Urinary bladder (tissue), 4 donors: ENCODE measurements around the gene ALOX12B. TPM values are rescaled to one million over a fixed set of nuclear protein-coding genes. Genes with fewer than 3 reads are reported as not detected.
"Not testable (repeated sequence)": the region's sequence is repeated elsewhere in the genome, so short reads cannot be mapped to it uniquely, and the experiment has no call there.

Experiments
- DNase-seq: peaks from one replicate; pipeline ENCODE4 v3.0.0-alpha.2; 2015; ENCODE audit errors: extremely low spot score
- H3K27ac ChIP-seq: one replicate; pipeline ENCODE4 v1.5.1; 2013; ENCODE audit warnings: low read depth, mild to moderate bottlenecking, moderate library complexity
- H3K36me3 ChIP-seq: one replicate; pipeline ENCODE4 v1.6.1; 2013; ENCODE audit warnings: mild to moderate bottlenecking, moderate library complexity; ENCODE audit not compliant: insufficient read depth
- H3K4me1 ChIP-seq: one replicate; pipeline ENCODE4 v1.6.1; 2013; ENCODE audit warnings: mild to moderate bottlenecking, moderate library complexity; ENCODE audit not compliant: insufficient read depth
- H3K4me3 ChIP-seq: one replicate; pipeline ENCODE4 v1.5.1; 2013; ENCODE audit warnings: low read depth, low read length
- WGBS: extraction: QIAGEN DNeasy Blood & Tissue Kit; methylation state at CpG from one replicate; pipeline ENCODE4 v1.1.7; 2013; 5-methylcytosine and 5-hydroxymethylcytosine counted together
- polyA plus RNA-seq: library from polyadenylated mRNA; stranded (reverse); fragments of 200-250 nt; gene quantifications from one replicate; pipeline ENCODE4 v1.2.3, GENCODE V29; 2013
- total RNA-seq: library from RNA; depleted of rRNA; stranded (reverse); fragments of >200 nt; gene quantifications from one replicate; pipeline ENCODE4 v1.2.3, GENCODE V29; 2014
- donor health status: healthy with polysubstance abuse.
- donor health status: healthy.

ALOX12B gene
- total and polyA plus RNA-seq, 2 donors, result 0.11 TPM; not detected in 1

GRCh38 chr17:8084250-8084649 is 3.3 kb downstream of the ALOX12B start:
- no peak overlapping the region for H3K4me3 ChIP-seq
- 89% methylated on average over 6 of the region's 6 CpGs for WGBS
- H3K4me1 ChIP-seq, result no peaks in the 10 kb centered on the region
- no peak for DNase-seq
- H3K27ac ChIP-seq, result no peak overlapping the region
- no peaks in the 10 kb centered on the region for H3K36me3 ChIP-seq

- 57% methylated on average over 10 of the region's 10 CpGs for WGBS
- H3K36me3 ChIP-seq, result no peaks in the 10 kb centered on the region
Observed at GRCh38 chr17:8082292-8082691, 5.2 kb downstream of the ALOX12B start.

GRCh38 chr17:8081876-8082275 is 5.6 kb downstream of the ALOX12B start:
- WGBS, result 89% methylated on average over 3 of the region's 3 CpGs
- no peak for DNase-seq
- no peaks in the 10 kb centered on the region for H3K4me1 ChIP-seq
- H3K36me3 ChIP-seq, result no peaks in the 10 kb centered on the region
- no peak overlapping the region for H3K4me3 ChIP-seq
- H3K27ac ChIP-seq, result no peak overlapping the region

More at GRCh38 chr17:8082292-8082691, 5.2 kb downstream of the ALOX12B start:
- DNase-seq, result no peak
- Histone ChIP-seq H3K4me3 (no peak overlapping the region), H3K4me1 (no peaks in the 10 kb centered on the region), H3K27ac (no peak overlapping the region)

GRCh38 chr17:8080799-8081219 is 6.7 kb downstream of the ALOX12B start:
- WGBS, result 39% methylated on average over 17 of the region's 17 CpGs
- H3K27ac ChIP-seq, result no peak overlapping the region
- H3K4me1 ChIP-seq, result no peaks in the 10 kb centered on the region
- DNase-seq, result no peak
- no peaks in the 10 kb centered on the region for H3K36me3 ChIP-seq
- H3K4me3 ChIP-seq, result no peak overlapping the region

GRCh38 chr17:8080208-8080798 is 7.2 kb downstream of the ALOX12B start:
- DNase-seq, result no peak
- WGBS, result 17% methylated on average over 25 of the region's 25 CpGs
- H3K4me3 ChIP-seq, result peak overlapping the region; percentile 30
- no peaks in the 10 kb centered on the region for H3K4me1 ChIP-seq
- no peaks in the 10 kb centered on the region for H3K36me3 ChIP-seq
- no peak overlapping the region for H3K27ac ChIP-seq

- peak overlapping the region; percentile 30 for H3K4me3 ChIP-seq
- DNase-seq, result no peak
- no peaks in the 10 kb centered on the region for H3K36me3 ChIP-seq
- WGBS, result 2% methylated on average over 87 of the region's 87 CpGs
- no peaks in the 10 kb centered on the region for H3K4me1 ChIP-seq
- no peak overlapping the region for H3K27ac ChIP-seq
Observed at GRCh38 chr17:8079291-8080207, 8.0 kb downstream of the ALOX12B start.

- 69% methylated on average over 5 of the region's 5 CpGs for whole genome bisulfite sequencing
- not testable (repeated sequence) for H3K27ac ChIP-seq, H3K36me3 ChIP-seq, H3K4me1 ChIP-seq, DNase-seq, H3K4me3 ChIP-seq
Observed at GRCh38 chr17:8077939-8078338, 9.6 kb downstream of the ALOX12B start.

- DNase-seq, result no peak
- 87% methylated on average over 13 of the region's 13 CpGs for WGBS
- Histone ChIP-seq H3K4me1 (no peaks in the 10 kb centered on the region), H3K36me3 (no peaks in the 10 kb centered on the region), H3K27ac (no peak overlapping the region), H3K4me3 (no peak overlapping the region)
Observed at GRCh38 chr17:8076502-8077266, 10.8 kb downstream of the ALOX12B start.

- DNase-seq, result no peak
- Histone ChIP-seq H3K4me1 (no peaks in the 10 kb centered on the region), H3K27ac (no peak overlapping the region), H3K4me3 (no peak overlapping the region), H3K36me3 (no peaks in the 10 kb centered on the region)
- WGBS, result 87% methylated on average over 14 of the region's 14 CpGs
Observed at GRCh38 chr17:8075574-8076342, 11.8 kb downstream of the ALOX12B start.

- Histone ChIP-seq H3K27ac (no peak overlapping the region), H3K4me1 (no peaks in the 10 kb centered on the region), H3K36me3 (no peaks in the 10 kb centered on the region), H3K4me3 (no peak overlapping the region)
- 88% methylated on average over 3 of the region's 3 CpGs for WGBS
- DNase-seq, result no peak
Observed at GRCh38 chr17:8075081-8075480, 12.4 kb downstream of the ALOX12B start.

GRCh38 chr17:8074554-8074953 is 13.0 kb downstream of the ALOX12B start:
- 33% methylated on average over 7 of the region's 7 CpGs for WGBS
- Histone ChIP-seq H3K27ac (no peak overlapping the region), H3K4me1 (no peaks in the 10 kb centered on the region), H3K36me3 (no peaks in the 10 kb centered on the region), H3K4me3 (no peak overlapping the region)
- no peak for DNase-seq

- WGBS, result 5% methylated on average over 28 of the region's 28 CpGs
- DNase-seq, result no peak
- Histone ChIP-seq H3K36me3 (no peaks in the 10 kb centered on the region), H3K4me3 (no peak overlapping the region), H3K4me1 (no peaks in the 10 kb centered on the region), H3K27ac (no peak overlapping the region)
Observed at GRCh38 chr17:8073627-8074484, 13.7 kb downstream of the ALOX12B start.
